SK-N-MC (cell line): ENCODE results near the gene FAT3.

Experiments used
- DNase-seq: peaks from one replicate; pipeline ENCODE4 v3.0.0-alpha.2; 2011; ENCODE audit warnings: low read depth, low spot score
- H3K27ac ChIP-seq: fragments of 200-600 bp; sonication (generic); 2 replicates; pipeline ENCODE4 v1.5.1; 2016; ENCODE audit warnings: mixed run types
- H3K36me3 ChIP-seq: fragments of 200-600 bp; sonication (generic); 2 replicates; pipeline ENCODE4 v1.6.1; 2017; ENCODE audit warnings: antibody characterized with exemption, low read length, mixed read lengths; ENCODE audit not compliant: insufficient read depth
- H3K4me3 ChIP-seq: fragments of 200-600 bp; sonication (generic); 2 replicates; pipeline ENCODE4 v1.5.1; 2016
- H3K9ac ChIP-seq: fragments of 200-600 bp; sonication (generic); 2 replicates; pipeline ENCODE4 v1.8.0; 2017; ENCODE audit warnings: mixed run types, mixed read lengths; ENCODE audit not compliant: insufficient read length
- H3K9me3 ChIP-seq: fragments of 200-600 bp; sonication (generic); 2 replicates; pipeline ENCODE4 v1.6.1; 2017; ENCODE audit warnings: low read depth, mild to moderate bottlenecking, antibody characterized with exemption, low read length, moderate library complexity, mixed read lengths
- EZH2 ChIP-seq: fragments of 200-600 bp; sonication (generic); IDR thresholded peaks from one replicate; pipeline ENCODE4 v1.6.1; 2017; ENCODE audit warnings: antibody characterized with exemption
- FOXP2 ChIP-seq: optimal IDR thresholded peaks from 2 replicates; pipeline ENCODE3; 2011; ENCODE audit warnings: mild to moderate bottlenecking, moderate library complexity; ENCODE audit not compliant: insufficient read depth; ENCODE audit errors: extremely low read length, control extremely low read depth
- POLR2AphosphoS5 ChIP-seq: IDR thresholded peaks from 2 replicates; pipeline ENCODE4 v1.6.1; 2012; ENCODE audit warnings: mild to moderate bottlenecking, low read depth, low read length, borderline replicate concordance

The FAT3 gene

DNA sequence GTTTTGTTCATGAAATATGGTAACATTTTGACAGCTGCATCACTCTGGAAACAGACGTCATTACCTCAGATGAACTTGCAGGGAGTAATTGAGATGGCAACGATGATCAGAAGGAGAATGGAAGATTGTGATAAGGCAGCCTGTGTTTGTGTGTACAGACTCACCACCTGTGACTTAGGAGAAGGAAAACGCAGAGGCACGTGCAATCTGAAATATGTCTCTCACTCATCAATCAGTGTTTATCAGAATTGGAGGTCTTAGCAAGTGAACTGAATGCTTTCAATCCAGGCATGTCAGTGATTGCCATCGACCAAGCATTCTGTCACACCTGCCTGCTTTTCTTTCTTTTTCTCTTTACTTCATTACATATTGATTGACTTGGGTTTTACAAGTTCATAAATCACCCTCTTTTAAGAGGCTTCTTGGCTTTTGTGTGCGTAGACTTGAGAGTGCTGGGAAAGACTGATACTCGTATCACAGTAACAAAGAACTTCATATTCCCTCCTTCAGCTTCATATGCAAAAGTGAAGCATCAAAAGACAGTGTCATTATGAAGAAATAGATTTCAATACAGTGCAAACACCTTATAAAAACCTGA, 24.6 kb downstream of the FAT3 start:
- H3K36me3 ChIP-seq: no peaks in the 10 kb centered on the region
- no peak overlapping the region for H3K27ac ChIP-seq
- TF ChIP-seq EZH2 (no peak), POLR2AphosphoS5 (no peak), FOXP2 (no peak)
- DNase-seq: no peak
- H3K9ac ChIP-seq: no peak overlapping the region
- H3K4me3 ChIP-seq: no peak overlapping the region
- H3K9me3 ChIP-seq: no peaks in the 10 kb centered on the region

DNA sequence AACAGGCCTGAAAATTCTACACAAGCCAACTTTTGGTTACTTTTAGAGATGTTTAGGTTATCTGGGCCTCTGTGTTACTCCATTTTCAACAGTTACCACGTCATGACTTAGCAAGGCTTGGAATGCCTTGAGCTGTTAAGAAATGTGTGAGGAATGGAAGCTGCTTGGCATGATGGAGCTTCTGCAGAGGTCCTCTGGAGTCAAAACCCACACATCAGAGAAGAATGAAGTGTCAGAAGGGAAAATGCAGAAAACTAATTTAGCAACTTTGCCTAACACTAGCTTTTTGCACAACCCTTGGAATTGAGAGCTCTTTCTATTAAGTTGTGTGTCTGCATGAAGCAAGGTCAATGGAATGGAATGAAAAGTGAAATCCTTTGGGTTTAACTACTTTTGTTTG, 27.4 kb downstream of the FAT3 start:
- H3K27ac ChIP-seq: no peak overlapping the region
- no peak for DNase-seq
- no peak for TF ChIP-seq POLR2AphosphoS5
- TF ChIP-seq EZH2: no peak
- no peak for TF ChIP-seq FOXP2

DNA sequence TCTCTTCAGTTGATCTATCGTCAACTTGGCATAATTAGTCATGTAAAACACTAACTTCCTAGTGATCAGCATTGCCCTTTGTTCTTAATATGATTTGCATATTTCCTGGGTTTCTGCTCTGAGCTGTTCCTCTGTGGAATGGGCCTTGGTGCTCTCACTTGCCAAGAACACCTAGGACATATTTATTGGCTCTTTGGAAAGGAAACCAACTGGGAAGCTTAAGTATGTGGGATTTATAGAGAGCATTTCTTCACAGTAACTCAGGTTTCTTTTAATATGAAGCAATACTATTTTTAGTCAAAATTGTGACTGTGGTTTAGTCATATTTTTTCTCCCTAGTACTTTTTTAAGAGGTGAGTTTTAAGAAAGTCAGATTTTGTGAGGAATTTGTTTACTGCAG, 28.8 kb downstream of the FAT3 start:
- no peak for TF ChIP-seq POLR2AphosphoS5
- TF ChIP-seq FOXP2: no peak
- no peak for TF ChIP-seq EZH2
- Histone ChIP-seq H3K9ac (no peak overlapping the region), H3K36me3 (no peaks in the 10 kb centered on the region), H3K27ac (peak overlapping the region; percentile 17; the same call in 1 of the 2 replicates), H3K9me3 (no peaks in the 10 kb centered on the region), H3K4me3 (no peak overlapping the region)
- no peak for DNase-seq

More for the DNA sequence above, 27.4 kb downstream of the FAT3 start:
- H3K36me3 ChIP-seq: no peaks in the 10 kb centered on the region
- H3K9me3 ChIP-seq: no peaks in the 10 kb centered on the region
- H3K4me3 ChIP-seq: no peak overlapping the region
- H3K9ac ChIP-seq: no peak overlapping the region

DNA sequence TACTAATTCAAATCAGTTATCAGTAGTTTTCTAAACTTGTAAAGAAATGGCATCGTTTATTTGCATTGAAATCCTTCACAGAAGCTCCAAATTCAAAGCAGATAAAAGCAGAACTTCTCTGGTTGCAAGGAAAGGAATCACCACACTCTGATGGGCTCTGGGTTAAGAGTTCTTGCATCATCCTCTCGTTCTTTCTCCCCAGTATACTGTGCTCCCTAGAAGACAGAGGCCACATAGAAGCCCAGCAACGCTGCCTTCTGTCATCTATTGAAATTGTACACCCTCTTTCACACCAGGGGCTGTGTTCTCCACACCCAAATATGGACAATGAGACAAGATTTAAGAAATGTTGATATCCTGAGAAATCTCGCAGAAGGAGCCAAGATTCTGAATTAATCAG, 29.3 kb downstream of the FAT3 start:
- no peaks in the 10 kb centered on the region for H3K9me3 ChIP-seq

DNA sequence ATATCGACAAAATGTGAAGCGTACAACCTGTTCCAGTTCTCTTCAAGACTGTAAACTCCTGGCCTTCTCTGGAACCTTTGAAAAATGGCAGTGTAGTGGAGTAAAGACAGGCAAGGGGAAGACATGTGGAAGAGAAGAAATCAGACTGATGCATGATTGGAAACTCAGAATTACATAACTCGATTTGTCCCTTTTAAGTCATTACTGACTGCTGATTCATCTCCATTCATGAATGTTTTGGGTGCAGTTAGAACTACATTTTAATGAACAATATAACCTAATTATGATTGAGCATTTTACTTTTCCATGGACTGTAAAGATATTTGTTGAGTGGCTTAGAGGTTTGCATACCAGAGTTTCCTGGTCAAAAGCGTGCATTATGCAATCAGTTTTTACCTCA, 32.9 kb downstream of the FAT3 start:
- H3K27ac ChIP-seq: no peak overlapping the region
- DNase-seq: no peak
- no peak for TF ChIP-seq FOXP2
- TF ChIP-seq POLR2AphosphoS5: no peak
- no peak for TF ChIP-seq EZH2
- no peaks in the 10 kb centered on the region for H3K36me3 ChIP-seq
- no peaks in the 10 kb centered on the region for H3K9me3 ChIP-seq
- no peak overlapping the region for H3K4me3 ChIP-seq
- H3K9ac ChIP-seq: no peak overlapping the region

More for the DNA sequence above, 29.3 kb downstream of the FAT3 start:
- TF ChIP-seq POLR2AphosphoS5 (no peak), EZH2 (no peak), FOXP2 (no peak)
- Histone ChIP-seq H3K9ac (peak overlapping the region; percentile 52), H3K4me3 (no peak overlapping the region), H3K36me3 (no peaks in the 10 kb centered on the region), H3K27ac (peak overlapping the region; percentile 55; the same call in 1 of the 2 replicates)
- no peak for DNase-seq

DNA sequence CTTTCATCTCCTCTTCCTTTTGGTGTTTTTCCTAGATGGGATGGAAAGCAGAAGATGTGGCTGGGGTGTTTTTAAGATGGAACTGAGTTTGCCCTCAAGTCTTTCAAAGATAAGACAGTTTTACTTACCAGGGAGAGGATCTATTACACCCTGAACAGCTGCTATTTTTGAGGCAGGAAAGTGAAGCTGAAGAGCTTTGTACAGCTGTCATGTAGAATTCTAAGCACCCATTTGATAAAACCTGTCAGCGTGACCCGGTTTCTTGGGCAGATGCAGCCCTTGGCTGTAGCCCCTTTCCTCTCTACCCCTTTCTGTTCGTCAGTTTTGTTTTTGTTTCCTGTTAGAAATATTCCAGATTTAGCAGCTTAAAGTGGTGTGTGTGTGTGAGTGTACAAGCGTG, 35.2 kb downstream of the FAT3 start:
- TF ChIP-seq FOXP2 (no peak), EZH2 (no peak)
- no peak for DNase-seq
- H3K4me3 ChIP-seq: no peak overlapping the region
- no peak overlapping the region for H3K27ac ChIP-seq
- H3K9ac ChIP-seq: no peak overlapping the region
- H3K9me3 ChIP-seq: no peaks in the 10 kb centered on the region
- no peaks in the 10 kb centered on the region for H3K36me3 ChIP-seq

DNA sequence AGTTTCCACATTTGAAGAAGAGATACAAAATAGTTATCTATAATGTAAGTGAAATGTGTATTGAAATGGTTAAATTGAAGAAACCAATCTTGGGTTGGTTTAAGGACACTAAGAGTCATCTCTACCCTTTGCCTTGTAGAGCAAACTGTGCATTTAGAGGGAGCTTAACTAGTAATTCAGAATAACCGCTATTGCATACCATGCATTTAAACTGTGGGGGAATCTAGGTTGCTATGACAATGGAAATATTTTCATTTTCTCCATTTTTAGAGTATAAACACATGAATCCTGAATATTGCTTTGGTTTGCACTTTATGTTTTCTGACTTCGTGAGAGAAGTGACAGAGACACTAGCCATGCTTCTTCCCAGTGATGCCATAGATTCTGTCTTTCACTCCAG, 39.7 kb downstream of the FAT3 start:
- H3K4me3 ChIP-seq: no peak overlapping the region
- TF ChIP-seq FOXP2: no peak
- TF ChIP-seq POLR2AphosphoS5: no peak
- TF ChIP-seq EZH2: no peak
- H3K9me3 ChIP-seq: no peaks in the 10 kb centered on the region
- H3K36me3 ChIP-seq: no peaks in the 10 kb centered on the region
- no peak overlapping the region for H3K27ac ChIP-seq
- H3K9ac ChIP-seq: no peak overlapping the region
- DNase-seq: no peak

DNA sequence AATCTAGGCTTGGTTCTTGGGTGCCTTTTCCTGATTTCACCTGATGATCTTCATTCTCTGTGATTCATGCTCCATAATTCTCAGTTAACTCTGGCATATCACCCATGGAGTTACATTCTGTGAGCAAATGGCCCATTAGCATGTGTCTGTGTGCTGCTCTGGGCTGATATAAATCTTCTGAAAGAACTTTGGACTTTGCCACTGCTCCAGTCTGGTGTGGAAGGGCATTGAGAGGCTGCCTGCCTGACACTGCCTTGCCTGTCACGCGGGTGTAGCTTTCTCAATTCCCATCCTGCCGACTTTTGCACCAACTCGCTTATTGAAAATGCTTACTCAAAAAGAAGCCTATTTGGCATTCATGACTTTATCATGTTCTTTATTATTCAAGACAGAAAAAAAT, 42.2 kb downstream of the FAT3 start:
- Histone ChIP-seq H3K27ac (no peak overlapping the region), H3K4me3 (no peak overlapping the region), H3K9me3 (no peaks in the 10 kb centered on the region), H3K9ac (no peak overlapping the region), H3K36me3 (no peaks in the 10 kb centered on the region)
- no peak for TF ChIP-seq EZH2
- no peak for TF ChIP-seq POLR2AphosphoS5
- no peak for DNase-seq

DNA sequence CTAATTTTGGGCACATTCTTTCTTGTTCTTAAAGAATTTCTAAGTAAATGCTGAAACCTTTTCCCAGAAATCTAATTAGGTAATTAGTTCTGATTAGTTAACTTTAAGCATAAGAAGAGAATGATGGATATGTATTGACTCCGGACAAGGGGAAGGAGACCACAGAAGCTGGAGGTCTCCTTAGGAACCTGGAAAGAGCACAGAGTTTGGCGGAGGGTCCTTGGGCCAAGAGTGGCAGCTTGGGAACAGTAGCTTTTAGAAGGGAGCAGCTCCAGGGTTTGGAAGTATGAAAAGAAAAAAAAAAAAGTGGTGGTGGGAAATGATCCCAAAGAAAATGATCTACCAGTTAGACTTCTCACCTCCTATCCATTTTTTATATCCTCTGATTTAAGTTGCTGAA, 42.7 kb downstream of the FAT3 start:
- no peak overlapping the region for H3K4me3 ChIP-seq
- H3K36me3 ChIP-seq: no peaks in the 10 kb centered on the region
- TF ChIP-seq FOXP2 (no peak), EZH2 (no peak), POLR2AphosphoS5 (no peak)
- H3K9ac ChIP-seq: no peak overlapping the region
- H3K27ac ChIP-seq: no peak overlapping the region
- DNase-seq: no peak
- no peaks in the 10 kb centered on the region for H3K9me3 ChIP-seq
